Activated CD4-positive, alpha-beta T cell treated with anti-CD3 and anti-CD28 coated beads for 1 hour (primary cell): ENCODE measurements around the gene ABLIM1.

ENCODE experiments used
- DNase-seq: peaks from one replicate; pipeline ENCODE4 v3.0.0-alpha.2; 2020

ABLIM1 gene

DNA sequence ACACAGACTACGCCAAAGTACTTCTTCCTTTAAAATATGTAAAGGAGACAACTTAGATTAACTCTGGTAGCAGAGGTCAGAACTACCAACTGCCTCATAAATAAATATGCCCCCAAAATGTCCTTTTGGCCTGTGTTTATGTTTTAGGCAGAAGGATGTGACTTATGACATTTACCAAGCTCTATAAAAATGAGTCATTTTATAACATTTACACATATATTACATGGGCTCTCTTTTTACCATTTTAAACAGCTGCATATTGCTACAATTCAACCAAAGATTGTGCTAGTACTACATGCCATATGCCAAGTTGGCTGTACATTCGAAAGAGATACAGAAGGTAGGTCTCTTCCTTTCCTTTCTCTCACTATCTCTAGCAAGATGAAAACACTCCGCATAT is 12.4 kb downstream of the ABLIM1 start:
- DNase-seq = no peak

DNA sequence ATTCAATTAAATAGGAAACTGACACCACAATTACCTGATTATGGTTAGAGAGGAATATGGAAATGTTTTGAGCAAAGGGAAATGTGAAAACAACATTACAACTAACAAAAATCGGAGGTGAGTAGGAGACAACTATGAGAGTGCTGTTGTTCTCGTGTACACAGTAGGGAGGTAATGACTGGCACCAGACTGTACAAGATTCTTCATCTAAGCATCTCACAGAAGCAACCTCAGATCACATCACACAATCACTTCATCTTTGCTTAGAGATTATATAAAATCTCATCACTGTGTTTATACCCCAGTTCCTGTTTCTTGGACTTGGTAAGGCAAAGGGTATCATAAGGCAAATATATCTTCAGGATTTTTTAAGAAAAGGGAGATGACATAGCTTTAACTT is 14.9 kb downstream of the ABLIM1 start:
- DNase-seq = no peak

DNA sequence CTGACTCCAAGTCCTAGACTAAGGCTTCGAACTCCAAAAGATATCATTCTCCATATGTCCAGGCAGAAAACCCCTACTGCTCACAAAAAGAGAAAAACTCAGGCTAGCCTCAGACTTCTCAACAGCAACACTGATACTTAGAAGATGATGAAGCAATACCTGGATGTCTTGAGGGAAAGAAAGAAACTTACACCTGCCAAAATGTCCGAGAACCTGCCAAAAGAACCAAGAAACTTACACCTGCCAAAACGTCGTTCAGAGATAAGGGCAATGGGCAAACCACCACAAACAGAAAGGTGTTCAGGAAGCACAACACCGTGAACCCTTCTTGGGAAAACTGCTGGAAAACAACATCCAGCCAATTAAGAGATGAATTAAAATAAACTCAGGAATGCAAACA is 15.3 kb downstream of the ABLIM1 start:
- no peak for DNase-seq

DNA sequence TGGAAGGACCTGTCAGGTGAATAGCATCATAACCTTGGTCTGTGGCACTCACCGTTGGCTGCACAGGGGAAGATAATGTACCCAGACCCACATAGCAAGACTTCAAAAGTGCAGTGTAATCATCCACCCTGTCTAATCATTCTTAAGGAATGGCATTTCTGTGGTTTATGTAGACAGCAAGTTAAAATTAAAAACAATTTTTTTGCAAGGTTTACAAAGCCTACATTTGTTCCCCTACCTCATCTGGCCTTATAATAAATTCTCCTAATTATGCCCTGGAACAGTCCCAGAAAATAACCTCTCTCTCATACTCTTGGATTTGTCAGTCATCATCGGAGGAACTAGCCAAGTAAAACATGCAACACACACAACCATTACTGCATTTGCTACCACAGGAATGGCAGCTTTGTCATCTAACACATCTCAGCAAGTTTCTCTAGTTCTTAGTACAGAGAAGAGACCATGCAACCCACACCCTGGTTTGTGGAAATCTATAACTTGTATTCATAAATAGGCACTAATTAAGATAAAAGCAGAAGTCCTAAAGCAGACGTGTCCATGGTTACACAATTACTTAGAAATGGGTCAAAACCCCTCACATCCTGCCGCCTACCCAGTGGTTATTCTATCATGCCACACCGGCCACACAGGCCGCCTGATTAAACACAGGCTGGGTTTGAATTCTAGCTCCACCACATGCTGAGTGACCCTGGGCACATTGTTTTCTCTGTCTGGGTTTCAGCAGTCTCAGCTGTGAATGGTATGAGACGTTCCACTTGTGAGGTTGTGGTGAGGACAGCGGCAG is 19.1 kb downstream of the ABLIM1 start:
- DNase-seq = no peak

DNA sequence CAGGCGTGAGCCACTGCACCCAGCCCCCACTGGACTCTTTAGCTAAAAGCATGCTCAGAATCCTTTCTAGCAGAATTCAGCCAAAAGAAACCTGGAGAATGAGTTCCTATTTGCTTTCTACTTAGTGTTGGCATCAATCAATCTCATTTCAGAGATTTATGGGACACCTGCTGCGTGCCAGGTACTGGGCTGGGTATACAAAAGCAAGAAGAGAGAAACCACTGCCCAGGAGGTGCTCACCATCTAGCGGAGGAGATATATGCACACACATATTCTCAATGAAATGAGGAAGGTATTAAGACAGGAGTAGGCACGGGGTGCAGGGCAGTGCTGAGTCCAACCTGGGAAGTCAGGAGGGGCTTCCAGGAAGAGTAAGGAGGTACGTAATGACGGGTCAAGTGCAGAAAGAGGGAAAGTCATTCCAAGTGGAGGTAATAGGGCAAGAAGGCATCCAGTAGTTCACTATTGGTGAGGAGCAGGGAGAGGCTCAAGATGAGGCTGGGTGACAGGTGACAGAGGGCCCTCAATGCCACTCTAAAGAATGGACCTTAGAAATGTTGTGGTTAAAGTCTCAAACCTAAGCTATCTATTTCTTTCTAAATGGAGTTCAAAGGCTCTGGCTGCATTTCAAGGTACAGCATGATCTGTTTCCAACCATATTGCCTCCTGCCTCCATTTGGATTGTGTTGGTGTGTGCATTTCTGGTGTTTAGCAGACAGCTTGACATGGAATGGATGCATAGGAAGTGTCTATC is 22.1 kb downstream of the ABLIM1 start:
- no peak for DNase-seq

DNA sequence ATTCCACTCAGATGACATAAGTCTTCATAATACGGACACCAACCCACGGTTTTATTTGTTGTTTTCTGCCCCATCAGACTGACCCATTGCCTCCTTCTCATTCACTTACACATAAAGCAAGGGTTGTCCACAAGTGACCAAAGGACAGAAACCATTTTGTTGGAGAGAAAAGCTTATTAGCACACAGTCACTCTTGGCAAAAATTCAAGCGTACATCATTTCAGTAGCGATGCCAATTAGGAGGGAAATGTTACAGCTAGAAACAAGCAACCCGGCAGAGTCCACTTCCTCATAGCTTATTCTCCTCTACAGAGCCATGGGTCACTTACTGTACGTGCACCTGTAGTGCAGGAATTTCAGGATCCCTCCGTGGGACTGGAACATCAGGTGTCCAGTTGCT is 23.0 kb downstream of the ABLIM1 start:
- DNase-seq = no peak

DNA sequence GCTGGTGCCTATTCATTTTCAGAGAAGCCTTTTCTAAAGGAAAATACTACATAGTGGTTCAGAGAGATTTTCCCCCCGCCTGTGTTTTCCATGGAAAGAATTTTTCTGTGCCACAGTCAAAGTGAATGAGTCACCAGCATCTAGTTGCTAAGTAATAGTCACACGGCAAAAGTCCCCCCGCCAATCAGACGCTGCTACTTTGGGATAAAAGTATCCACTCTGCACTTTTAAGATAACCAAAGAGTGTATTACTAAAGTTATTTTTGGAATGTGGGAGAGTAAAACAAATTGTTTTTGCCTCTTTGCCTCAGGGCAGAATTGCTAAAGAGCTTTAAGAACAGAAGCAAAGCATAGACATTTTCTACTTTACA is 23.5 kb downstream of the ABLIM1 start:
- DNase-seq = no peak

DNA sequence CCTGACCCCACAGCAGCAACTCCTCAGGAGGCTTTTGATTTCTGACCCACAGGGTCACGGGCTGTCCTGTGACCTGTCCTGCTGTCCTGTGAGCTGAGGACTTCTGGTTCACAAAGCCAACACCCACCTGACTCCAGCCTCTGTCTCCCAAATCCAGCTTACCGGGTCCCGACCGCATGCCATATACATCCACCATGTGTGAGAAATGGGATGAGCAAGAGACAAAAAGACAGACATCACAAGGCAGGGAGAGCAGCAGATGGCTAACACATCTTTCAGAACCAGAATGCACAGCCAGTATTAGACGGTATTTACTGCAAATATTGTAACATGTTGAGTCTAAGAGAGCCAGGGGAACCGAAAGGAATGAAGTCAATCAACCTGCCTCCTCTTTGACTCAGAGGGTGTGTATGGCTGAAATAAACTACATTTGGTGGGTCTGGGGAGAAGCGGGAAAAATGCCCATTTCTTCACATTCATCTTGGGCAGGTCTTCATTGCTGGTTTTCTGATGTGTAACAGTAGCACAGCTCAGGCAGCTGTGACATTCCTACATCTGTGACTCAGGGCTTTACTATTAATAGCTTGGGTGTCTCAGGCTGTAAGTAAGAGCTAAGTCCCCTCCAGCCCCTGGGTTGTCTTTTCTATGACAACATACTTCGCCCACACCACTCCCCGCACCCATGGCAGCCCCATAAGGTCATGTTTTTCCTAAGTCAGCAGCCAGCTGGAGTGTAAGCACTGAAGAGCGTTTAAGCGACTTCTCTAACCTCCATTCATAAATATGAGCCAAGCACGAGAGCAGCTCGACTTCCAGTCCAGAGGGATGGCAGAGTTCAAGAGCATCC is 25.0 kb downstream of the ABLIM1 start:
- DNase-seq = no peak

DNA sequence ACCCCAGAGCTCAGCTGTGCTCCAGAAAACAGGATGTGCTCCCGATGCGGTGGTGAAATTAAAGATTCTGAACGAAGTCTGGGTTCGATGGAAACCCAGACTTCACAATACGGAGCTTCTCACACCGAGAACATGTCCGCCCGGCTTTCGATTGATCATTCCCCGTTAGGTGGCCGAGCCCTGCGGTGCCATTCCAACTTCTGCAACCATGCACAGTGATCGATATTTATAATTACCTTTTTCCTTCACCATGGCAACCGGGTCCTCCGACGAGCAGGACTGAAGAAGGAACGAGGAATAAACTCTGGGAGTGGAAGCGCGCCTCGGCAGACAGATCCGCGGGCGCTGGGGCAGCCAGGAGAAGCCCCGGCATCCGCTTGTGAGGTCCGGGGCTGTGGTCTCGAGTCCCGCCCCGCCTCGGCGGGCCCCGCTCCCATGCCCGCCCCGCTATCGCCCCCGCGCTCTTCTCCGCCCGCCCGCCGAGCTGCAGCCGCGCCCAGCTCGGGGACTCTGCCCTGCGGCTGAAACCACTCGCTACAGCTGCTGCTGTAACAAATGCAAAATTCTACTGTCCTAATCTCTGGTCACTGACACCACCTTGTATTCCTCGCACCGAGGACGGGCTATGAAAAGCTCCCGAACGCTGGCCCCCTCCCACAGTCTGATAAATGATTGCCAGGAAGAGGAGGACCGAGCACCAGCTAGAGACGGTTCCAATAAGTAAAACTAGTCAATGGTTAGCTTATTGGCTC is 26.2 kb downstream of the ABLIM1 start:
- no peak for DNase-seq

DNA sequence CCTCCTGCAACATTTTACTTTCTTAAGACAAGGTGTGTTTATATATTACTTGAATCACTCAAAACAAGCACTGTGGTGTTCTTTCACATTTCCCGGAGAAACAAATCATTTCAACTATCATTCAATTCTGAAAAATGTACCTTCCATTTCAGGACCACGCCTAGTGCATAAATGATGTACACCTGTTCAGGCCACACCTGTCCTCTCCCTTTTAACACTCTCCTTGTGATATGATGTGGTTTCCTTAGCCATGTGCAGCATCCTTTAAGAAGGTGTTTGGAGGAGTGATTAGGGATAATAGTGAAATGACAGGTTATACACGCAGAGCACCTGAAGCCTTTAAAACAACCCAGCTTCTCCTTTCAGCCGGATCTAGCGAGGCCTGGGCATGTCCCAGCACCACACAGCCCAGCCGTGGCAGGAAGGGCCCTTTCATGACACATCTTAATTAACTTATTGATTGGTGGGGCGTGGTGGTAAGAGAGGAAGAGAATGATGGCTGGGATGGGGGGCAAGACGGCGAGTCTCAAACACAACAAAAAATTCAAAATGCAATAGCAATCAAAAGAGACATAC is 26.9 kb downstream of the ABLIM1 start:
- no peak for DNase-seq

DNA sequence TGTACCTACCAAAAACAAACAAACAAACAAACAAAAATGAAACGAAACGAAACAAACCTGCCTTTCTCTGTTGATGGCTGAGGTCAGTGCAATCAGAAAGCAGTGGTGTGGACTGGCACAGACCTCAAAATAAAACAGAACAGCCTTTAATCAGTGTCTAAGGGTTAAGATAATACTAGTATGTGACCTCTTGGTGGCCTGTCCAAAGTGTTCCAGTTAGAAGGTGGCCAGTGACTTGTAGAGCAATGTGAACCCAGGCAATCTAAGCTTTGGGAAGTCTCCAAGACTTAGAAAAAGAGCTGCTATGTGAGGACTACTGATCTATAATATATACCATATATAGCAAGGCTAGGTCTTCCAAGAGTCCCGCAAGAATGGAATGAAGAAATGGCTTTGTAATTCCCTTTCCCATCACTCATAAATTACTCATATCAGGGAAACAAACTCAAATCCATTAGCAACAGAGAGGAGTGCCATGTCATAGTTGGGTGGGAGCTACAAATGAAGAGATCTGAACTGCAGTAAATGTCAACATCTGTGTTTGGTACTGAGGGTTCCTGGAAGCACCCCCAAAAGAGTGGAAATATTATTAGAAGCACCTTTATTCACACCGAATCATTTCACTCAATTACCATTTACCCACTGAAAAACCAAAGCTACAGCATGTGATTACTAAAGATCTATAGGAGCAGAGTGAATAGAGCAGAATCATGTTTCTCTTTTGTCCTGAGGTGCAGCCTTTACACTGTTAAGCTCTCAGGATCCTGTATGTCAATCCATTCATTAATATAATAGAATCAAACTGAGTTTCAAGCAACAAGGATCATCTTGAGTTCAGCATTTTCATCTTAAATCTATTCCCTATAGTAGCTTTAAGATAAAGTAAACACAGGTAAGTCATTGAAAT is 28.0 kb downstream of the ABLIM1 start:
- no peak for DNase-seq

DNA sequence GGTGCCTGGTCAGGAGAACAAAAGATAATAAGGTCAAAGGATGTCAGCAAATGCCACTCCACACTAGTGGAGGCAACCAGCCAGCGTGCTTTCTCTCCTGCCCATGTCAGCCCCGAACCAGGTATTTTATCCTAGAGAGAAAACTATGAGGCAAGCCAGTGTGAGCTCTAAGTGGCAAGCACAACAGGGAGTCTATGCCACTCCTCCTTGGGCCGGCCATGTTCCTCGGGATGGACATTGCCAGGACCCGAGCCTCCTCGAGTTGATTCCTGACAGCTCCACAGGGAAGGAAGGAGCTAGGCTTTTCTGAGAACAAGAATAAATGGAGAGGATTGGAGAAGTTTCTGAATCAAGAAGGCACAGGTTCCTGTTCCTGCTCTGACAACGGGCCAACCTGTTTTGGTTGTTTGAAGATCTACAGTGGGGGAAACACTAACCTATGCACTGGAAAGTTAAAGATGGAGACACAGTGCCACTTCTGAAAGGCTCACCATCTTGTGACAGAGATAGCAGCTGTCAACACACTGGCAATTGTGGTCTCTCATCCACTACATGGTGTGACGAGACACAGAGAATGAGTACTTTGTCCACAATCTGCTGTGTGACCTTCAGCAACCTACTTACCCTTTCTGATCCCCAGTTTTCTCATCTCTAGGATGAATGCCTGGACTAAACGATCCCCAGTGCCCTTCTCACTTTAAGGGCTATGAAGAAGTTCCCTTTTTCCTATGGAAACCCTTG is 28.8 kb downstream of the ABLIM1 start:
- no peak for DNase-seq

DNA sequence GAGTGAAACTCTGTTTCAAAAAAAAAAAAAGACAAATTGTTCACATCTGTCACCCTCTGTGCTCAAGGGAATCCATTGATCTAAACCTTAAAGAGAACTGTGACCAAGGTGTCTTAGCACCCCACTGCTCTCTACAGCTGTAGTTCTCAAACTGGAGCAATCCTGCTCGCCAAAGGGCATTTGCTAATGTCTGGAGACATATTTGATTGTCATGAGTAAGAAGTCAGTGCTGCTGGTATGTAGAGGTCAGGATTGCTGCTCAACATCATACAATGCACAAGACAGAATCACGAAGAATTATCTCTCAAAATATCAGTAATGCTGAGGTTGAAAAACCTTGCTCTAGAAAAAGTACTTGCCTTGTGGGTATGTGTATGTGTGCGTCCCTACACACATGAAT is 30.0 kb downstream of the ABLIM1 start:
- DNase-seq = no peak

DNA sequence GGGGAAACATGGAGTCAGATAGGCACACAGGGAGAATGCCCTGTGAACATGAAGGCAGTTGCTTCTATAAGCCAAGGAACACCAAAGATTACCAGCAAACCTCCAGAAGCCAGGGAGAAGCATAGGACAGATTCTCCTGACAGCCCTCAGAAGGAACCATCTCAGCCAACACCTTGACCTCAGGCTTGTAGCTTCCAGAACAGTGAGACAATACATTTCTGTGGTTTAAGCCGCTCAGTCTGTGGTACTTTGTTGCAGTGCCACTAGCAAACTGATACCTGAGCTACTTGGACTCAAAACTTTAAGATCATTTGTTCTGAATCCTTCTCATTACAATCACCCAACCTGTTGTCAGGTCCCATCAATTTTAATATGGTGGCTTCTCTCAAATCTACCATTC is 31.2 kb downstream of the ABLIM1 start:
- no peak for DNase-seq

DNA sequence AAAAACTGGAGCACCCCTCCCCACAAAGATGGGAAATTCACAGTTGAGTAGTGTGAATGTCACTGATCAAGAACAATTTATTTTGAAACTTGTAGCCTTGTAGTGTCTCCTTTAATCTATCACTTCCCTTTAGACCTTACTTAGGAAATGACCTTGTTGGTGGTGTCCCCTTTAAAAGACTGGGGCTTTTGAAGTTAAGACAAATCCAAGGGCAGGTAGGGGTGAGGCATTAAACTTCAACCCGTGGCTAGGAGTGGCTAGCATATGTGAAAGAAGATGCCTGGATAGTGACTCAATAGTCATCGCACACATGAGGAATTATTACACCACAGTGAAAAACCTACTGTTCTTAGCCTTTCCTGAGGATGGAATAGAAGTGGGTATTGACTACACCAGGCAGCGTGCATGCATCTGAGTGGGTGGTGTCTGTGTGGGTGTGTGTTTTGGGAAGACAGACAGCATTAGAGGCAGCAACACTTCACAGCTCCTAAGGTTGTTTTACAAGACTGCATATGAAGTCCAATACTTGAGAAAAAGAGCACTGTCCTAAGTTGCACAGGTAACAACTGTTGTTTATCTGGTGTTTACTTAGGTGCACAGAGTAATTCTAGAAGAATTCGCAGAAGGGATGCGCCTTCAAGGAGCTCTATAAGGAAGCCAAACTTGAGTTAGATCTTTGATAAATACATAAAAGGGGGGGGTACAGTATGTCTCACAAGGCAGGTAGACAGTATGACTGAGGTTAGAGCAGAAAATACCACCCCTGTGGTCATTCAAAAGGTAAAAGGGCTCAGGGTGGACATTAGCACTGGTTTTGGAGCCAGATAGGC is 32.9 kb downstream of the ABLIM1 start:
- no peak for DNase-seq

DNA sequence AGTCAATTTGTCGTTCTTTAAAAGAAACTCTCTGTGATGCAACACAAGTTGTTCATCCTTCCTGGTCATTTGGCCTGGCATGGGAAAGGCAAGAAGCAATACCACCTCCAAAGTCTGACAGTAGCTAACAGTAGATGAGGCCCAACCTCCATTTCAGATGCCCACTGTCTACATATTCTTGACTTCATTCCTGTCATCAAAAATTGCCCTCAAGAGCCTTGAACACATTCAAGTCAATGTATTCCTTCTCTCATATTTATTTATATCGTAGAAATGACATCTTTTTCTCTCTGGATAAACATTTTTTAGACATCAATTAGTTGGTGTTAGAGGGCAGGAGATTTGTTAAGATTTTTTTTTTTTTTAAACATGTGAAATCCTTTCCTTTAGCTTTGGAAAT is 33.7 kb downstream of the ABLIM1 start:
- DNase-seq = no peak

DNA sequence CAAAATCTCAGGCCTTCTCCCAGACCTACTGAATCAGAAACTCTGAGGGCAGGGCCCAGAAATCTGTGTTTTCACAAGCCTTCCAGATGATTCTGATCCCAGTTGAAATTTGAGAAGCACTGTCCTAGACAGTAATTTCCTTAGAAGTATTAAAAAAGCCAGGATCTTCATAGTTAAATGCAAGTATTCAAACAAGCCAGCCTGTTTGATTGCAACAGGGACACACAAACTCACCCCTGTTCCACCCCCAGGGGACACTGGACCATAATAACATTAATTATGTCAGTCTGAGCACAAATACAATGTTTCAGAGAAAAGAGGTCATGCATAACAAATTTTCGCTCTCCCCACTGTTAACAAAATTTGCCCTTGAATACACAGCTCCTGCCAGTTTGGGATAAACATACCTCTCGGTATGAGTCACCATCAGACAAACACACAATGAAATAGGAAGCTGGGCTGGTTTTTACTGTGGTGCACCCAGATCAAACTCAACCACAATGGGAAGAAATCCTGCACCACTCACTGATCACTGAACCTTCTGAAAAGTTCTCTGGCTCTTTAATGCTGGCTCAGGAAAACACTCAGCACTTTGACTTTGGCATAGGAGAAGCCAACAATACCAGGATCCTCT is 34.3 kb downstream of the ABLIM1 start:
- DNase-seq = no peak

DNA sequence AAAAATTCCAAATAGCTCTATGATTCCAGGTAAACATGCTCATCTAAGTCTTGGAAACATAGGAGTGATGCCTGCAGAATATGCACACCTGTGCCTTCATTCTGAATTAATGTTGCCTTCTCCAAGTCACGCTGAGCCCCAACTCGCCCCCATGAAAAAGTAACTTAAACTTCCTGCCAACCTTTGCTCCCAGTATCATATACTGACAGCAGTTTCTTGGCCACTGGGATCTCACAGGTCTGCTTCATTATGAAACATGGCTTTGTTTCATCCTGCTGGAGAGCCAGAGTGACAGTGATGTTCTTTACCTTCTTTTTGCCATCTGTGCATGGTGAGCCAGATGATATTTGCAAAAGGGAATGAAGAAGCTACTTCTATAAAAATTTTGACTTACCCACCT is 34.9 kb downstream of the ABLIM1 start:
- DNase-seq = no peak

DNA sequence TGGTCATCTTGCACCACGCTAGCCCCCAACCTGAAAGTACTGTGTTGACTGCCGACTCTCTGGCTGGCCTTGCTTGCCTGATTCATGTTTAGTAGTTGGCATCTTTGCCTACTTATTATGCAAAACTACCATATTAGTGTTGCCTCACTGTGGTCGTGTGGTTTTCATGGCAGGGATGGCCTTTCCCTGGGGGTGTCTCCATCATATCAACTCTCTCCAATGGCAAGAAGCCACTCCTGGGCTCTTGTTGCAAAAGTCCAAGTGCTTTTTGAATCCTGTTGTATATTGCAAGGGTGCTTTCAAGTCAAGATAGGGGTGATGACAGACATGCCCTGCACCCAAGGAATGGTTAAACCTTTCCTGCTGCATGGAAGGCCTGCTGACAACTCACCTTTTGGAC is 39.4 kb downstream of the ABLIM1 start:
- no peak for DNase-seq
